Measurements from ENCODE around the gene MIAT. TPM values are rescaled to one million over a fixed set of nuclear protein-coding genes. Genes with fewer than 3 reads are reported as not detected.

MIAT gene
- total RNA-seq, 1 experiment from 2014 or later, result 0.33 TPM

DNA sequence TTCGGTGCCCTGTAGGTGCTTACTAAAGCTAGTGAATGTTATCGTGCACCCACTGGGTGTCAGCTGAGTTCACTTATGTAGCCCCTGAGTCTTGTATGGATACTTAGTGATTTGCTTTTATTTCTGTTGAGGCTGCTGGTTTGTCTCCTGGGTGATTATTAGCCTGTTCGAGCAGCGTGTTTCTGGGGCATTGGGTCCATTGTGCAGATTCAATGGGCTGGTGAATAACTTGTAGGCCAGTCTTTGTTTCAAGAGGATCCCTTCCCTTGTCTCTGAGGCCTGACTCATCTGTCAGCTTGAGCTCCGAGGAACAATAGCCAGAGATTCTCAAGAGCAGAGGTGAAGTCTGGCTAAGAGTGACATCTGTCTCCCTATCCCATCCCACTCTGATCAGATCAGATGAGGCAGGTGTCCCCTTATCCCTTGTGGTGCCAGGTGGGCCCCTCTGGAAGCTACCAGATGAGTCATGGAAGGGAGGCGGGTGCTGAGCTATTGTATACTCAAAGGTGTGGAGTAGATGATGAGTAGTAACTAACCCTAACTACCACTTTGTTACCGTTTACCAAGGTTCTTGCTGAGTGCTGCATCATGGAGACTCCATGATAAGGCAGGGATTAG is 3.7 kb downstream of the MIAT start:
- no TSS peak for BruUV-seq (replicated peaks)
- Histone ChIP-seq H3K4me1 (ENCODE audit: control insufficient read depth, insufficient read depth, low read length) (peaks cover 4% of the 10 kb centered on the region), H3K9me3 (ENCODE audit: control insufficient read depth, insufficient read depth, low read depth, low read length) (no peaks in the 10 kb centered on the region), H3K4me3 (ENCODE audit: low read depth in 2 of 2, low read length in 2 of 2) (no peak overlapping the region), H3K27me3 (ENCODE audit: control insufficient read depth, insufficient read depth, low read length) (peaks cover 3% of the 10 kb centered on the region; the same call in 1 of the 2 replicates), H3K27ac (ENCODE audit: low read length) (no peak overlapping the region), H3K36me3 (ENCODE audit: control insufficient read depth, insufficient read depth, low read length) (no peaks in the 10 kb centered on the region)
- ChIA-PET CTCF (no interaction called here), POLR2A (no interaction called here)
- intact Hi-C loops (cut with micrococcal nuclease; ENCODE audit: unreplicated experiment), result no loop called here
- TF ChIP-seq, protein P1, sequence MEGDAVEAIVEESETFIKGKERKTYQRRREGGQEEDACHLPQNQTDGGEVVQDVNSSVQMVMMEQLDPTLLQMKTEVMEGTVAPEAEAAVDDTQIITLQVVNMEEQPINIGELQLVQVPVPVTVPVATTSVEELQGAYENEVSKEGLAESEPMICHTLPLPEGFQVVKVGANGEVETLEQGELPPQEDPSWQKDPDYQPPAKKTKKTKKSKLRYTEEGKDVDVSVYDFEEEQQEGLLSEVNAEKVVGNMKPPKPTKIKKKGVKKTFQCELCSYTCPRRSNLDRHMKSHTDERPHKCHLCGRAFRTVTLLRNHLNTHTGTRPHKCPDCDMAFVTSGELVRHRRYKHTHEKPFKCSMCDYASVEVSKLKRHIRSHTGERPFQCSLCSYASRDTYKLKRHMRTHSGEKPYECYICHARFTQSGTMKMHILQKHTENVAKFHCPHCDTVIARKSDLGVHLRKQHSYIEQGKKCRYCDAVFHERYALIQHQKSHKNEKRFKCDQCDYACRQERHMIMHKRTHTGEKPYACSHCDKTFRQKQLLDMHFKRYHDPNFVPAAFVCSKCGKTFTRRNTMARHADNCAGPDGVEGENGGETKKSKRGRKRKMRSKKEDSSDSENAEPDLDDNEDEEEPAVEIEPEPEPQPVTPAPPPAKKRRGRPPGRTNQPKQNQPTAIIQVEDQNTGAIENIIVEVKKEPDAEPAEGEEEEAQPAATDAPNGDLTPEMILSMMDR (IDR thresholded peaks at IDR 0.05), result no peak
- TF ChIP-seq POLR2AphosphoS5 (IDR thresholded peaks at IDR 0.05; ENCODE audit: low read depth, low read length) (no peak), SIN3A (IDR thresholded peaks at IDR 0.05; ENCODE audit: borderline replicate concordance, insufficient read depth, low read depth, low read length) (no peak), TCF7L2 (IDR thresholded peaks at IDR 0.05; ENCODE audit: low read depth, low read length) (no peak)
- TF ChIP-seq, protein P2, sequence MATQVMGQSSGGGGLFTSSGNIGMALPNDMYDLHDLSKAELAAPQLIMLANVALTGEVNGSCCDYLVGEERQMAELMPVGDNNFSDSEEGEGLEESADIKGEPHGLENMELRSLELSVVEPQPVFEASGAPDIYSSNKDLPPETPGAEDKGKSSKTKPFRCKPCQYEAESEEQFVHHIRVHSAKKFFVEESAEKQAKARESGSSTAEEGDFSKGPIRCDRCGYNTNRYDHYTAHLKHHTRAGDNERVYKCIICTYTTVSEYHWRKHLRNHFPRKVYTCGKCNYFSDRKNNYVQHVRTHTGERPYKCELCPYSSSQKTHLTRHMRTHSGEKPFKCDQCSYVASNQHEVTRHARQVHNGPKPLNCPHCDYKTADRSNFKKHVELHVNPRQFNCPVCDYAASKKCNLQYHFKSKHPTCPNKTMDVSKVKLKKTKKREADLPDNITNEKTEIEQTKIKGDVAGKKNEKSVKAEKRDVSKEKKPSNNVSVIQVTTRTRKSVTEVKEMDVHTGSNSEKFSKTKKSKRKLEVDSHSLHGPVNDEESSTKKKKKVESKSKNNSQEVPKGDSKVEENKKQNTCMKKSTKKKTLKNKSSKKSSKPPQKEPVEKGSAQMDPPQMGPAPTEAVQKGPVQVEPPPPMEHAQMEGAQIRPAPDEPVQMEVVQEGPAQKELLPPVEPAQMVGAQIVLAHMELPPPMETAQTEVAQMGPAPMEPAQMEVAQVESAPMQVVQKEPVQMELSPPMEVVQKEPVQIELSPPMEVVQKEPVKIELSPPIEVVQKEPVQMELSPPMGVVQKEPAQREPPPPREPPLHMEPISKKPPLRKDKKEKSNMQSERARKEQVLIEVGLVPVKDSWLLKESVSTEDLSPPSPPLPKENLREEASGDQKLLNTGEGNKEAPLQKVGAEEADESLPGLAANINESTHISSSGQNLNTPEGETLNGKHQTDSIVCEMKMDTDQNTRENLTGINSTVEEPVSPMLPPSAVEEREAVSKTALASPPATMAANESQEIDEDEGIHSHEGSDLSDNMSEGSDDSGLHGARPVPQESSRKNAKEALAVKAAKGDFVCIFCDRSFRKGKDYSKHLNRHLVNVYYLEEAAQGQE (IDR thresholded peaks at IDR 0.05; ENCODE audit: insufficient read depth in 1 of 2, low read depth in 2 of 2, low read length in 1 of 2), result no peak
- DNase-seq (ENCODE audit: low read depth, low spot score) (no peak), ATAC-seq (no peak)
- in situ Hi-C loops (cut with HindIII; ENCODE audit: low pct_unique_long_range_greater_than_20kb, low sequenced_read_pairs), result no loop called here

DNA sequence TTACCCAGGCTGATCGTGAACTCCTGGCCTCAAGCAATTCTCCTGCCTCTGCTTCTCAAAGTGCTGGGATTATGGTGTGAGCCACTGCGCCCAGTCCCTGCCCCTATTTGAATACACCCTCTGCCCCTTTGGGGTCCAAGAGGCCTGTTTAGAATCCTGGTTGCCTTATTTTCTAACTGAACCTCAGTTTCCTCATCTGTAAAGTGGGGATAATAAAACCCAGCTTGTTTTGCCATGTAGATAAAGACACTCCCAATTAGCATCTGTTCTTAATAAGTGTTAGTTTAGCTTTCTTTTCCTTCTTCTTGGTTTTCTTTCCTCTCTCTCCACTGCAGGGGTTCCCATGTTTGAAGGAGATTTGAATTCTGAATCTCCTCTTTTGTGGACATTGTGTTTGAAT is 4.8 kb downstream of the MIAT start:
- H3K27ac ChIP-seq (ENCODE audit: low read length), result no peak overlapping the region
- H3K9me3 ChIP-seq (ENCODE audit: control insufficient read depth, insufficient read depth, low read depth, low read length), result no peaks in the 10 kb centered on the region
- no peak for DNase-seq (ENCODE audit: low read depth, low spot score)
- H3K4me3 ChIP-seq (ENCODE audit: low read depth in 2 of 2, low read length in 2 of 2), result no peak overlapping the region
- H3K36me3 ChIP-seq (ENCODE audit: control insufficient read depth, insufficient read depth, low read length), result no peaks in the 10 kb centered on the region
- H3K4me1 ChIP-seq (ENCODE audit: control insufficient read depth, insufficient read depth, low read length), result peaks cover 4% of the 10 kb centered on the region
- ChIA-PET POLR2A (no interaction called here), CTCF (no interaction called here)
- no peak for ATAC-seq
- BruUV-seq (replicated peaks), result no TSS peak
- in situ Hi-C loops (cut with HindIII; ENCODE audit: low pct_unique_long_range_greater_than_20kb, low sequenced_read_pairs), result no loop called here
- H3K27me3 ChIP-seq (ENCODE audit: control insufficient read depth, insufficient read depth, low read length), result peaks cover 3% of the 10 kb centered on the region; the same call in 1 of the 2 replicates
- intact Hi-C loops (cut with micrococcal nuclease; ENCODE audit: unreplicated experiment), result no loop called here
- TF ChIP-seq, protein P2 (IDR thresholded peaks at IDR 0.05; ENCODE audit: insufficient read depth in 1 of 2, low read depth in 2 of 2, low read length in 1 of 2), result no peak
- TF ChIP-seq SIN3A (IDR thresholded peaks at IDR 0.05; ENCODE audit: borderline replicate concordance, insufficient read depth, low read depth, low read length) (no peak), POLR2AphosphoS5 (IDR thresholded peaks at IDR 0.05; ENCODE audit: low read depth, low read length) (no peak), TCF7L2 (IDR thresholded peaks at IDR 0.05; ENCODE audit: low read depth, low read length) (no peak)
- TF ChIP-seq, protein P1 (IDR thresholded peaks at IDR 0.05), result no peak
